SU-DHL-6 (cell line): Measurements from ENCODE around the gene ASTN2.

Experiments used
- CTCF ChIP-seq: fragments of 200-600 bp; sonication (generic); IDR thresholded peaks from one replicate; pipeline ENCODE4 v1.5.1; 2017; ENCODE audit warnings: antibody characterized with exemption, mild to moderate bottlenecking, low read length, moderate library complexity; ENCODE audit not compliant: insufficient read depth, poor library complexity, severe bottlenecking
- EZH2phosphoT487 ChIP-seq: fragments of 200-600 bp; sonication (generic), shearing (Covaris generic); conservative IDR thresholded peaks from 2 replicates; pipeline ENCODE4 v1.6.1; 2018; ENCODE audit warnings: mild to moderate bottlenecking, antibody characterized with exemption, low read length, moderate library complexity, mixed read lengths

- TF ChIP-seq CTCF (no peak), EZH2phosphoT487 (no peak)
These were observed 223.2 kb downstream of the ASTN2 start for GRCh38 chr9:117191504-117192261.
